ENCODE data around the gene DNPH1. TPM values are rescaled to one million over a fixed set of nuclear protein-coding genes. Genes with fewer than 3 reads are reported as not detected.

DNPH1 gene
- total RNA-seq, 1 experiment from 2014 or later = 91.0 TPM

GRCh38 chr6:43178150-43178549, 51.1 kb downstream of the DNPH1 start:
- TF ChIP-seq CTCF (IDR thresholded peaks at IDR 0.05; ENCODE audit: unreplicated experiment) = no peak
- no peaks in the 10 kb centered on the region for H3K27me3 Mint-ChIP-seq (ENCODE audit: insufficient read depth, unreplicated experiment)
- peaks cover 79% of the 10 kb centered on the region for H3K36me3 Mint-ChIP-seq (ENCODE audit: insufficient read depth, unreplicated experiment)
- CTCF ChIA-PET = no interaction called here
- intact Hi-C loops (cut with micrococcal nuclease) = no loop called here
- BruUV-seq (replicated peaks) = no TSS peak
- DNase-seq (ENCODE audit: unreplicated experiment) = no peak
- POLR2A ChIA-PET = no interaction called here
- H3K4me1 Mint-ChIP-seq (ENCODE audit: insufficient read depth, unreplicated experiment) = peaks cover 32% of the 10 kb centered on the region
- H3K9me3 Mint-ChIP-seq (ENCODE audit: unreplicated experiment) = no peaks in the 10 kb centered on the region
- no peak overlapping the region for H3K27ac Mint-ChIP-seq (ENCODE audit: low read depth, unreplicated experiment)
- no peak overlapping the region for H3K4me3 Mint-ChIP-seq (ENCODE audit: unreplicated experiment)

GRCh38 chr6:43176423-43176786, 52.9 kb downstream of the DNPH1 start:
- peaks cover 72% of the 10 kb centered on the region for H3K36me3 Mint-ChIP-seq (ENCODE audit: insufficient read depth, unreplicated experiment)
- intact Hi-C loops (cut with micrococcal nuclease) = no loop called here
- H3K27ac Mint-ChIP-seq (ENCODE audit: low read depth, unreplicated experiment) = no peak overlapping the region
- ChIA-PET POLR2A (no interaction called here), CTCF (no interaction called here)
- H3K9me3 Mint-ChIP-seq (ENCODE audit: unreplicated experiment) = no peaks in the 10 kb centered on the region
- no TSS peak for BruUV-seq (replicated peaks)
- DNase-seq (ENCODE audit: unreplicated experiment) = no peak
- H3K4me1 Mint-ChIP-seq (ENCODE audit: insufficient read depth, unreplicated experiment) = peaks cover 31% of the 10 kb centered on the region
- no peak for TF ChIP-seq CTCF (IDR thresholded peaks at IDR 0.05; ENCODE audit: unreplicated experiment)
- no peak overlapping the region for H3K4me3 Mint-ChIP-seq (ENCODE audit: unreplicated experiment)
- H3K27me3 Mint-ChIP-seq (ENCODE audit: insufficient read depth, unreplicated experiment) = no peaks in the 10 kb centered on the region

- POLR2A ChIA-PET = interaction anchor here (1.1 to 6.1 kb wide), 5 partner anchors 10 to 205 kb away, joined by 4 to 44 read pairs (median 8); partner anchors contain the start of genes DNPH1, KLC4, MRPL2 and ZNF318
These were observed 53.4 kb downstream of the DNPH1 start for GRCh38 chr6:43175676-43176422.

More at GRCh38 chr6:43175676-43176422, 53.4 kb downstream of the DNPH1 start:
- no peaks in the 10 kb centered on the region for H3K27me3 Mint-ChIP-seq (ENCODE audit: insufficient read depth, unreplicated experiment)
- peaks cover 67% of the 10 kb centered on the region for H3K36me3 Mint-ChIP-seq (ENCODE audit: insufficient read depth, unreplicated experiment)
- peaks cover 25% of the 10 kb centered on the region for H3K4me1 Mint-ChIP-seq (ENCODE audit: insufficient read depth, unreplicated experiment)
- no peak overlapping the region for H3K4me3 Mint-ChIP-seq (ENCODE audit: unreplicated experiment)
- CTCF ChIA-PET = interaction anchor here (1.2 to 1.6 kb wide), 2 partner anchors 32 to 54 kb away, joined by 4 to 6 read pairs; partner anchors contain the start of gene DNPH1
- no peak for DNase-seq (ENCODE audit: unreplicated experiment)
- H3K27ac Mint-ChIP-seq (ENCODE audit: low read depth, unreplicated experiment) = peak overlapping the region; percentile 83
- BruUV-seq (replicated peaks) = no TSS peak
- no peaks in the 10 kb centered on the region for H3K9me3 Mint-ChIP-seq (ENCODE audit: unreplicated experiment)
- intact Hi-C loops (cut with micrococcal nuclease) = no loop called here
- TF ChIP-seq CTCF (IDR thresholded peaks at IDR 0.05; ENCODE audit: unreplicated experiment) = no peak

Other genes with a start within 250 kb of the DNPH1 start
- gene PPP2R5D, start 244.9 kb downstream of the DNPH1 start, total RNA-seq (2022) = 16.5 and 17.9 TPM in 2 replicates
- 71.8 and 79.9 TPM in 2 replicates for gene MEA1, start 215.5 kb downstream of the DNPH1 start, total RNA-seq (2022)
- 35.6 and 39.2 TPM in 2 replicates for gene KLHDC3, start 215.2 kb downstream of the DNPH1 start, total RNA-seq (2022)
- 72.8 and 80.4 TPM in 2 replicates for gene RRP36, start 207.9 kb downstream of the DNPH1 start, total RNA-seq (2022)
- 22.7 and 31.4 TPM in 2 replicates for gene CUL7, start 175.6 kb downstream of the DNPH1 start, total RNA-seq (2022)
- 155 and 174 TPM in 2 replicates for gene MRPL2, start 170.0 kb downstream of the DNPH1 start, total RNA-seq (2022)
- gene KLC4, start 169.8 kb downstream of the DNPH1 start, total RNA-seq (2022) = 17.5 and 23.4 TPM in 2 replicates
- gene PTK7, start 153.2 kb downstream of the DNPH1 start, total RNA-seq (2022) = 42.6 and 48.4 TPM in 2 replicates
- gene SRF, start 58.2 kb downstream of the DNPH1 start, total RNA-seq (2022) = 29.7 and 32.1 TPM in 2 replicates
- gene CUL9, start 47.3 kb downstream of the DNPH1 start, total RNA-seq (2022) = 39.6 and 42.8 TPM in 2 replicates
- gene TTBK1, start 14.0 kb upstream of the DNPH1 start, total RNA-seq (2022) = not detected in 2 replicates
- not detected in 2 replicates for gene SLC22A7, start 68.8 kb upstream of the DNPH1 start, total RNA-seq (2022)
- not detected in 2 replicates for gene CRIP3, start 79.3 kb upstream of the DNPH1 start, total RNA-seq (2022)
- gene ZNF318, start 140.2 kb upstream of the DNPH1 start, total RNA-seq (2022) = 11.3 and 12.9 TPM in 2 replicates
- gene ABCC10, start 198.1 kb upstream of the DNPH1 start, total RNA-seq (2022) = 25.6 and 25.9 TPM in 2 replicates
- gene DLK2, start 226.1 kb upstream of the DNPH1 start, total RNA-seq (2022) = 13.6 and 30.2 TPM in 2 replicates
- 70.9 and 78.9 TPM in 2 replicates for gene TJAP1, start 248.1 kb upstream of the DNPH1 start, total RNA-seq (2022)